ENCODE data around the gene FGF16. TPM values are rescaled to one million over a fixed set of nuclear protein-coding genes. Genes with fewer than 3 reads are reported as not detected.

The FGF16 gene
- polyA plus RNA-seq, 1 of the 3 experiments (the other 2 are of a cell fraction) = not detected

DNA sequence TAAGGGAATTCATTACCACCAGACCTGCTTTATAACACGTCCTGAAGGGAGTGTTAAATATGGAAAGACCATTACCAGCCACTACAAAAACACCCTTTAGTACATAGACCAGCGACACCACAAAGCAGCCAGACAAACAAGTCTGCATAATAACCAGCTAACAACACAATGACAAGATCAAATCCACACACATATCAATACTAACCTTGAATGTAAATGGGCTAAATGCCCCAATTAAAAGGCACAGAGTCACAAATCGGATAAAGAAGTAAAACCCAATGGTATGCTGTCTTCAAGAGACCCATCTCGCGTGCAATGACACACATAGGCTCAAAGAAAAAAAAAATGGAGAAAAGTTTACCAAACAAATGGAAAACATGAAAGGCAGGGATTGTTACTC lies 36.9 kb downstream of the FGF16 start:
- no peaks in the 10 kb centered on the region for H3K9me3 ChIP-seq
- no peaks in the 10 kb centered on the region for H3K4me1 ChIP-seq (ENCODE audit: control insufficient read depth in 1 of 2, insufficient read depth in 2 of 2, low read depth in 1 of 2, low read length in 1 of 2)
- no peak for DNase-seq
- no peak overlapping the region for H2AFZ ChIP-seq (ENCODE audit: low read depth)
- no peak overlapping the region for H3K27ac ChIP-seq (ENCODE audit: low read depth in 2 of 2, low read length in 1 of 2)
- ChIA-PET POLR2A (no interaction called here), CTCF (no interaction called here)
- TF ChIP-seq MAX (IDR thresholded peaks at IDR 0.05; ENCODE audit: low read depth) (no peak), NRF1 (IDR thresholded peaks at IDR 0.05; ENCODE audit: low read depth, low read length) (no peak), NFIC (IDR thresholded peaks at IDR 0.05; ENCODE audit: borderline replicate concordance) (no peak), IRF3 (IDR thresholded peaks at IDR 0.05; ENCODE audit: low read depth, low read length) (no peak), RAD21 (IDR thresholded peaks at IDR 0.05; ENCODE audit: low read length) (no peak), TAF1 (IDR thresholded peaks at IDR 0.05; ENCODE audit: borderline replicate concordance, low read depth, low read length) (no peak), EP300 (IDR thresholded peaks at IDR 0.05; ENCODE audit: borderline replicate concordance in 1 of 2, low read depth in 1 of 2, low read length in 1 of 2) (no peak), SIN3A (IDR thresholded peaks at IDR 0.05; ENCODE audit: borderline replicate concordance, low read depth, low read length) (no peak), POLR2AphosphoS5 (IDR thresholded peaks at IDR 0.05; ENCODE audit: low read depth, low read length) (no peak), FOXM1 (IDR thresholded peaks at IDR 0.05; ENCODE audit: low read depth) (no peak), ZBTB33 (IDR thresholded peaks at IDR 0.05; ENCODE audit: borderline replicate concordance, low read depth) (no peak), RFX5 (IDR thresholded peaks at IDR 0.05; ENCODE audit: low read length) (no peak), USF2 (IDR thresholded peaks at IDR 0.05; ENCODE audit: borderline replicate concordance, low read depth, low read length) (no peak), PBX3 (IDR thresholded peaks at IDR 0.05) (no peak), TCF12 (IDR thresholded peaks at IDR 0.05) (no peak)
- TF ChIP-seq, protein P1, sequence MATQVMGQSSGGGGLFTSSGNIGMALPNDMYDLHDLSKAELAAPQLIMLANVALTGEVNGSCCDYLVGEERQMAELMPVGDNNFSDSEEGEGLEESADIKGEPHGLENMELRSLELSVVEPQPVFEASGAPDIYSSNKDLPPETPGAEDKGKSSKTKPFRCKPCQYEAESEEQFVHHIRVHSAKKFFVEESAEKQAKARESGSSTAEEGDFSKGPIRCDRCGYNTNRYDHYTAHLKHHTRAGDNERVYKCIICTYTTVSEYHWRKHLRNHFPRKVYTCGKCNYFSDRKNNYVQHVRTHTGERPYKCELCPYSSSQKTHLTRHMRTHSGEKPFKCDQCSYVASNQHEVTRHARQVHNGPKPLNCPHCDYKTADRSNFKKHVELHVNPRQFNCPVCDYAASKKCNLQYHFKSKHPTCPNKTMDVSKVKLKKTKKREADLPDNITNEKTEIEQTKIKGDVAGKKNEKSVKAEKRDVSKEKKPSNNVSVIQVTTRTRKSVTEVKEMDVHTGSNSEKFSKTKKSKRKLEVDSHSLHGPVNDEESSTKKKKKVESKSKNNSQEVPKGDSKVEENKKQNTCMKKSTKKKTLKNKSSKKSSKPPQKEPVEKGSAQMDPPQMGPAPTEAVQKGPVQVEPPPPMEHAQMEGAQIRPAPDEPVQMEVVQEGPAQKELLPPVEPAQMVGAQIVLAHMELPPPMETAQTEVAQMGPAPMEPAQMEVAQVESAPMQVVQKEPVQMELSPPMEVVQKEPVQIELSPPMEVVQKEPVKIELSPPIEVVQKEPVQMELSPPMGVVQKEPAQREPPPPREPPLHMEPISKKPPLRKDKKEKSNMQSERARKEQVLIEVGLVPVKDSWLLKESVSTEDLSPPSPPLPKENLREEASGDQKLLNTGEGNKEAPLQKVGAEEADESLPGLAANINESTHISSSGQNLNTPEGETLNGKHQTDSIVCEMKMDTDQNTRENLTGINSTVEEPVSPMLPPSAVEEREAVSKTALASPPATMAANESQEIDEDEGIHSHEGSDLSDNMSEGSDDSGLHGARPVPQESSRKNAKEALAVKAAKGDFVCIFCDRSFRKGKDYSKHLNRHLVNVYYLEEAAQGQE (IDR thresholded peaks at IDR 0.05; ENCODE audit: low read depth, low read length) = no peak
- TF ChIP-seq, protein P2, sequence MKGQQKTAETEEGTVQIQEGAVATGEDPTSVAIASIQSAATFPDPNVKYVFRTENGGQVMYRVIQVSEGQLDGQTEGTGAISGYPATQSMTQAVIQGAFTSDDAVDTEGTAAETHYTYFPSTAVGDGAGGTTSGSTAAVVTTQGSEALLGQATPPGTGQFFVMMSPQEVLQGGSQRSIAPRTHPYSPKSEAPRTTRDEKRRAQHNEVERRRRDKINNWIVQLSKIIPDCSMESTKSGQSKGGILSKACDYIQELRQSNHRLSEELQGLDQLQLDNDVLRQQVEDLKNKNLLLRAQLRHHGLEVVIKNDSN (IDR thresholded peaks at IDR 0.05; ENCODE audit: borderline replicate concordance, low read depth) = no peak
- H3K9ac ChIP-seq = no peak overlapping the region
- no peak overlapping the region for H3K4me2 ChIP-seq
- no peaks in the 10 kb centered on the region for H3K79me2 ChIP-seq (ENCODE audit: insufficient read depth)
- no peaks in the 10 kb centered on the region for H3K27me3 ChIP-seq (ENCODE audit: insufficient read depth)
- 13% methylated on average over 5 of the region's 5 CpGs for WGBS (ENCODE audit: low lambda C conversion rate)
- no peak overlapping the region for H3K4me3 ChIP-seq (ENCODE audit: low read depth in 2 of 2, low read length in 1 of 2)
- no peaks in the 10 kb centered on the region for H4K20me1 ChIP-seq (ENCODE audit: insufficient read depth)
- H3K36me3 ChIP-seq (replicated peaks in 1 of 2; ENCODE audit: control insufficient read depth in 1 of 2, insufficient read depth in 2 of 2, low read length in 1 of 2) = no peaks in the 10 kb centered on the region
- H3K9me2 ChIP-seq = no peaks in the 10 kb centered on the region
- H3F3A ChIP-seq (replicated peaks; ENCODE audit: insufficient read depth) = no peaks in the 10 kb centered on the region
